OCI-M2 (cell line): ENCODE results near the gene CFAP210.

ENCODE experiments used
- DNase-seq: peaks from one replicate; lab custom pipeline; 2025; ENCODE audit not compliant: unreplicated experiment; lab: John Stamatoyannopoulos, UW

Gene CFAP210, protein sequence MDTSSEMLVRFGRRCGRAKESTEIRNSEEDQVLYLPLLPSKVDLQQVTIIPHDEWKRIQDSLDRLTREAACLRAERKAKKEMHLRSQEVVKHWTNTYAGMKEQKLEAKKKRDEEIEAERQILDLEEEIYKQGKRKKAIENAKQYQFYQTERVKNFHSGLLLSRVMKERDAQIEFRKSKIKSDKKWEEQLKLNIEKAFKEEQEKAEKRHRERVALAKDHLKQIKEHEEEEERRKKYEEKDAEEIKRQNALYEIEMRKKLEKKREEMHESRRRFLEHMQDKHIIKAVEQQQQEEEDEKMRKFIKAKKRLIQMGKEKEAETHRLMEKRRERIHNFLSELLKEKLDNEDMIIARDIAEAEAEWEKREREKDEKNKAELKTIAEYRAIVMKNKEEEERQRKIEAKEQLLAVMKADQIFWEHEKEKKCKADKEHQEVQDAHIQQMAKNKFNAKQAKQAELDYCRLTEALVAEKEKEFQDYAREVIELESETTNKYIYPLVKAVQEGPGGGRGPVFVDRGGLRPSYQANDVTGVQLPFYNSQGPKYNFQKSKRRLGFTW

DNA sequence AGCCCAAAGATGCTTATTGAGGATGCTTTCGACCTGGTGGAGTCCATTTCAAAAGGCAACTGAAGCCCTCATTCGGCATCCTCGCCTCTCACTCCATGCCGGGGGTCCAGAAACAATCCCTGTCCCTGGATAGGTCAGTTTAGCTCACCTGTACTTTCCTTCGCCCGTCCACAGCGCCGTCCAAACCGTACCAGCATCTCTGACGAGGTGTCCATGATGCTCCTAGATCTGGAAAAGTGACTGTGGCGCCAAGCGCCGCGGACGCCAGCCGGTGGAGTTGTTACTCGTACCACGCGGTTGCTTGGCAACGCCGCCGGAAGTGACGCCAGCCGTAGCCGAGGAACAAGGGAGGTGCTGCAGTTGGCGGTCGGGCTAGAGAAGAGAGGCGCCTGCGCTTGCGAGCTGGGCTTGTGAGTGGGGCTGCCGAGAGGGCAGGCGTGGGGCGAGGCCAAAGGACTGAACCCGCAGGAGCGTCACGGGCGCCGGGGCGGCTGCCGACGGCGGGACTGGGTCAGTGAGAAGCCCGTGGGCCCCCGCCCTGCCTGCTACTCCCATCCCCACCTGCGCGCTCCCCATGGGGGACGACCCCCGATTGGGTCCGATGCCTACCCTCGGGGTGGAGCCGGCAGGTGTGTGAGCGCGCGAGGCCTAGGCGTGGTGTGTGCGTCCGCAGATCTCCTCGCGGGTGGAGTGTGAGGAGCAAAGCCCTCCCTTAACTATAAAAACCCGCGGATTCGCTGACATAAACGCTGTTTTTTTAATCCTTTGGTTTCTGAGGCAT lies at the start of gene CFAP210, which contains the start of gene PHOSPHO2:
Gene CFAP210 (minus strand): TSS at position 293 of the 781 bp plus-strand sequence. CDS start 78 bp downstream, at position 215.
Gene PHOSPHO2 (plus strand): TSS at position 357 of the 781 bp plus-strand sequence. CDS start 6,503 bp downstream, outside the sequence.
- peak; percentile 62 for DNase-seq

DNA sequence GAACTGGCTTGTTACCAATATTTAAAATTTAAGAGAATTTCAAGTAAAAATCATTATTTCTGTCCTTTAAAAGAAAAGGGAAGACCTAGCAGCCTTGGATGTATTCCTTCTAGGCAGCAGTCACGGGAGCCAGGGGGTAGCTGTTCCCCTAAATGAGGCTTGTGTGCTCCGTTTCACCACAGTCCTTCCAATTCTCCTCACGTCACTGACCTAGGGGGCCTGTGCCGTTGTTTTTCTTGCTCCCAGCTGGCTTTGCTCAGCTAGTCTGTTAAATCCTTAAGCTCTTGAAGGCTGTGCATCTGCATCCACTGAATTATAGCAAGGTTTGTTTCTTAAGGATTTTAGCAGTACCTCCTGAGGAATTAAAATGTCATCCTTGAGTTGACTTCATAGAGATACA lies 49.3 kb upstream of the CFAP210 start:
- no peak for DNase-seq

DNA sequence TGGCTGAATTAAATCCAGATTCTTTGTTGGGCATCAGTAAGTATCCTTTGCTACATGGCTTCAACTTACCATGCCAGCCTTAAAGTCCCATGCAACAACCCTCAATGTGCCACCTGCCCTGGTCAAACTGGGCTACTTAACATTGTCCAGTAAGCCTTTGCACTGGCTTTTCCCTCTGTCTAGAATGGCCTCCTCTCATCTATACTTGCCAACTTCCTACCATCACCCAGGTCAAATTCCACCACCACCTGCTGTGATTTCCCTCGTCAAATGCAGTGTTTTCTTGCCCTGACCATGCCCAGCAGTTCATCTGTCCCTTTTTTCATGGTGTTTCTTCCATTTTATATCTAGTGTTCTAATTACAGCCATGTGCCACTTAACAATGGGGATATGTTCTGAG lies 45.1 kb upstream of the CFAP210 start:
- DNase-seq, result no peak

DNA sequence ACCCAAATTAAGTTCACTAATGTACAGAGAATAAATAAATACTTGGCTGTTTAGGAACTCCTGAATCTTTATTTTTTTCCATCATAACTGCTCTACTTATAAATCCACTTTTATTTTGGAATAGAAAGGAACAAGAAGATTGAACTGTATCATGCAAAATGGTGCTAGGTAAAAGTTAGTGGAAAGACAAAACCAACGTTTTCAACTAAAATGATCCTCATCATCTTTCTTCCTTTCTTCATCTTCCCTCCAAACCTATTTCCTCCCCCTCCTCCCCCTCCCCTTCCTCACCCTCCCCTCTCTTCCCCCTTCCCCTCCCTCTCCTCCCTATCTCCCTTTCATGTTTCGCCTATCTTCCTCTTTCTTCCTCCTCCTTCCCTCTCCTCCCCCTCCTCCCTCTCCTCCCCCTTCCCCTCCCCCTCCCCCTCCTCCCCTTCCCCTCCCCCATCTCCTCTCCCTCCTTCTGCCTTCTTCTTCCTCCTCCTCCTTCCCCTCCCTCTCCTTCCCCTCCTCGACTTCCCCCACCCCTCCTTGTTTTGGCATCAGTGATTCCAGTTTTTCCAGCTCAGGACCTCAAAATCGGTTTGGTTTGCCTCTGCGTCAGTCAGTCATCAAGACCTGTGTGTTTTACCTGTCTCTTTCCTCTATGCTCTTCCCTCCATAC lies 44.5 kb upstream of the CFAP210 start:
- DNase-seq, result no peak

DNA sequence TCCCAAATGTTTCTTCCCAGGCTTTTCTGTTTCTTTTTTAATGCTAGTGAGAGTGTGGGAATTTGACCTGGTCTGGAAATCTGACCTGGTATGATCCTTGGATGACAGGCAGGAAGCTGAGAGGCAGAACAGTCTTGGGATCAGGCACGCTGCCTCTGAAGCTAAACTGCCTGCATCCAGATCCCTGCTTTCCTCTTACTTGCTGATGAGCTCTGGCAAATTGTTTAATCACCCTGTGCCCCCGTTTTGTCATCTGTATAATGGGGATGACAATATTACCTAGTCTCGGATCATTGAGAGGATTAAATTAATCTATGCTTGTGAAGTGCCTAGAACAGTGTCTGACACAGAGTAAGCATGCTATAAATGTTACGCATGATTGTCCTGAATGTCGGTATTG lies 42.7 kb upstream of the CFAP210 start:
- no peak for DNase-seq

DNA sequence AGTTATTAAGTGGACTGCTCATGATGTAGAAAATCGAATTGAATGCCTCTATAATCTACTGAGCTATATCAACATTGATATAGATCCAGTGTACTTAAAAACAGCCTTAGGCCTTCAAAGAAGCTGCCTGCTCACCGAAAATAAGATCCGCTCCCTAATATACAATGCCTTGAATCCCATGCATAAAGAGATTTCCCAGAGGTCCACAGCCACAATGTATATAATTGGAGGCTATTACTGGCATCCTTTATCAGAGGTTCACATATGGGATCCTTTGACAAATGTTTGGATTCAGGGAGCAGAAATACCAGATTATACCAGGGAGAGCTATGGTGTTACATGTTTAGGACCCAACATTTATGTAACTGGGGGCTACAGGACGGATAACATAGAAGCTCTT lies 41.4 kb upstream of the CFAP210 start:
- DNase-seq, result no peak

DNA sequence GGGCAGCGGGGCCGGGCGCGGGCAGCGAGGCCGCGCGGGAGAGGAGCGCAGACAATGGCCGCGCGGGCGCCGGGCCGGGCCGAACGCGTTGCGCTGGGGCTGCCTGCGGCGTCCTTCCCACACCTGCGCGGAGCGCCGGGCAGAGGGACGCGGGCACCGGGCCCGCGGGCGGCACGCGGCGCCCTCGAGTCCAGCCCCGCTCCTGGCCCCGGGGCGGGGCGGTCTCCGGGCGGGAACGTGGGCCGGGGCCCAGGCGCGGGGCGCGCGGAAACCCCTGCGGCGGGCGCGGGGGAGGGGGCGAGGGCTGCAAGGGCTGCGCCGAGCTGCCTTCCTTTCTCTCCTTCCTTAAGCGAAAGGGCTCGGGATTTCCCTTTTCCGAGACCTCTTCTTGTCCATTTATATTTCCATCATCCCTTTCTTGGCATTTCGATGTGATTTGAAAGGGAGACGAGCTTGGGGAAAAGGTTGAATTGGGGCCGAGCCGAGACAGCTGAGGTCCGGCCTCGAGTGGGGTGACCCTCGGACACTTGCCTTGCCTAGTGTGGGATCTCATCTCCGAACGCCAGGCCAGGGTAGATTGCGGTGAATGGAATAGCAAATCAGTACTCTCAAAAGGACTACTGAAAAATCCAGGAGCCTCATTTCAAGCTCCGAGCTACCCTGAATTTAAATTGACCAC lies 40.1 kb upstream of the CFAP210 start:
- DNase-seq, result no peak

DNA sequence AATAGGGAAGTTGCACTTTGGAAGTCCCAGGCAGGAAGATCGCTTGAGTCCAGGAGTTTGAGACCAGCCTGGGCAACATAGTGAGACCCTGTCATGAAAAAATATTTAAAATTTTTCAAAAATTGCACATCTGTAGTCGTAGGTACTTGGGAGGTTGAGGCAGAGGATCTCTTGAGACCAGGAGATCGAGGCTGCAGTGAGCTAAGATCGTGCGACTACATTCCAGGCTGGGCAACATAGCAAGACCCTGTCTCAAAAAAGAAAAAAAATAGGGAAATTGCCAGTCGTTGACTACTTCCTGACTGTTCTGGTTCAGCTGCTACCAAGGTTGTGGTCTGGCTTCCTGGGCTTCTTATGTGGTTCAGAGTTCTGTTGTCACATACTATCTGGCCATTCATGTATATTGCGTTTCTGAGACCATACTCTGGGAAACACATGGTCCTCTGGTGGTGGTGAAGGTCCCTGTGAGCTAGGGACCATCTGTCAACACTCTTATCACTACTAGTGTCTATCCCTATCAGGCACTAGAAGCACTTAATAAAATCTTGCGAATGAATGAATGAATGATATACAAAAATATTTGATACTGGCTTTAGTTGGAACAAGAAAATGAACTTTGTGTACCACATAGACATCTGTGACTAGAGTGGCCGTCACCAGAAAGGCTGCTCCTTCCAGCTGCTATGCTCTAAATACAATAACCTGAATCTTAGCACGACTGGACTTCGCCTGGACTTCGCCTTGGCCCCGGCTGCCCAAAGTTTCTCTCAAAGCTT lies 38.6 kb upstream of the CFAP210 start:
- DNase-seq, result no peak

DNA sequence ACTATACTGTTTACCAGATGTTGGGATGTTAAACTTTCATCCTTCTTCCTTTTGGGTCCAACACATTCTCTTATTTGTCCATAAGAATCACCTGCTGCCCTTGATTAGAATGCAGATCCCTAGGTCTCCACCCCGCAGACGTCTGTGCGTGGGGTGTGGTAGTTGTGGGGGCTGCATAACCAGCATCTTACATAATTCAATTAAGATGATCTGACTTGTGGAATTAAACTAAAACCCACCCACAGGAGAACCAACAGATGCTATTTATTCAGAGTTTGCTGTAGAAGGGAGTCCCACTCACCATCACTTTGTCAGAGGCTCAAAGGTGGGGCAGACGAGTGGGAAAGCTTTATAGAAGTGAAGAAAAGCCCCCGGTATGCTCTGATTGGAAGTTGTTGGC lies 37.9 kb upstream of the CFAP210 start:
- no peak for DNase-seq

DNA sequence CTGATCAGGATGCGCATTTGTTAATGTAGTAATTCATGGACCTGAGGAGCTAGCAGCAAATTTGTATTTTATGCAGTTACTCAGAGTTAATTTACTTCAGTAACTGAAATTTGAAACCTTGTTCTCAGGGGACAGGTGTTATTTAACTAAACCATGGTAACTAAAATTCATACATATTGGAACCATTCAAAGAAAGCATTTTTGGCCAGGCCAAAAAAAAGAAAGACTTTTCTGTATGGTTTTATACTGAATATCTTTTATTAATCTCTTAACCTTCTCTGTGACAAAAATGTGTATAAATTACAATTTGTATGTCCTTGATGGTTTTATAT lies 35.0 kb upstream of the CFAP210 start:
- DNase-seq, result no peak

DNA sequence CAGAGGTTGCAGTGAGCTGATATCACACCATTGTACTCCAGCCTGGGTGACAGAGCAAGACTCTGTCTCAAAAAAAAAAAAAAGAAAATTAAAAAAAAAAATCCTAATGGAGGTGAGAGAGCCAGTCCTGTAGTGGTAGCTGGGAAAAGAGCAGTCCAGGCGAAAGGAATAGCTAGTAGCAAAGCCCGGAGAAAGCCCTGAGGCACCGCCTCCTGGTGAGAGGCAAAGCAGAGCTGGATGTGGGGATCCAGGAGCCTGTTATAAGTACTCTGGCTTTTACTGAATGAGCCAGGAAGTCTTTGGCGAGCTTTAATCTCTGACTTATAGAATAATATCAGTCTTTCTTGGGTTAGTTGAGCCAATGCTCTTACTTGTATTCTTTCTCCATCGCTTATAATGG lies 32.9 kb upstream of the CFAP210 start:
- no peak for DNase-seq

DNA sequence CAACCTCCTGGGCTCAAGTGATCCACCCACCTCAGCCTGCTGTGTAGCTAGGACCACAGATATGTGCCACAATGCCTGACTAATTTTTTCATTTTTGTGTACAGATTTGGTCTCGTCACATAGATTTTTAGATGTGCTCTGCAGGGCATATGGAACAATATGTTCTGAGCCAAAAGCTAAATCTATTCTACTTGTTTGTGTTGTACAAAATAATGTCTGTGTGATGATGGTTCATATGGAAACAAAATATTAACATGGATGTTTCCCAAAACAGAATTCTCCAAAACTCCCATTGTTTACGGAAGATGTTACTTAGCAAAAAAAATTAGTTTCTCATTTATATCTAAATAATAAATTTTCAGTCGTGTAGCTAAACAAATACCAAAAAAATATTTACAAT lies 26.8 kb upstream of the CFAP210 start:
- no peak for DNase-seq

DNA sequence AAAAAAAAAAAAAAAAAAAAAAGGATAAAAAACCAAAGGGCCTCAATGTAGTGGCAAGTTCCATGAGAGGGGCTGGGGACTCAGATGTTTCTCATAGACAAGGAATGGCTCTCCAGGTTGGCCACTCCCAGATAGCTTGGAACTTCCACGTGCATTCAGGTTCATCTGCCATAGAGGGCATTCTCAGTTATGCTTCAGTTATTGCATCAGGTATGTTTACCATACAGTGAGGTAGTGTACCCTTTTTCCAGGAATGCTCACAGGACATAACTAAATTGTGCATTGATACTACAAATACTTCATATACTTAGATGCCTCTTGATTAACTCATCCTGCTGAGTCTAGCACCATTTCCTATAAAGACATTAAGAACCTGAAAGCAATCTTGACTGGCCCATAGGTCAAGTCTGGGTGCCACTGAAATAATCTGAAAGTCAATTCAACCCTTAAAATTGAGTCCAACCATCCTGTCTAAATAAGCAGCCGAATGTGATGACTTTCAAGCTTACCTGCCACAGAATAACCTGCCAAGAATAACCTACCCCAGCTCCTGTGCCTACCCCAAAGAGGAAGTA lies 24.8 kb upstream of the CFAP210 start:
- no peak for DNase-seq

DNA sequence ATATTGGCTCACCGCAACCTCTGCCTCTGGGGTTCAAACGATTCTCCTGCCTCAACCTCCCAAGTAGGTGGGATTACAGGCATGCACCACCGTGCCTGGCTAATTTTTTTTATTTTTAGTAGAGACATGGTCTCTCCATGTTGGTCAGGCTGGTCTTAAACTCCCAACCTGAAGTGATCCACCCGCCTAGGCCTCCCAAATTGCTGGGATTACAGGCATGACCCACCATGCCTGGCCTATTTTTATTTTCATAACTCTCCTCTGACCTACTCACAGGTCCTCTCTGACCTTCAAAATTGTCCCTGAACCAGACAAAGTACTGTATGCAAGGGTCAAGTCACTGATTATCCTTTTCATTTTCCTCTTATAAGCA lies 23.5 kb upstream of the CFAP210 start:
- no peak for DNase-seq

DNA sequence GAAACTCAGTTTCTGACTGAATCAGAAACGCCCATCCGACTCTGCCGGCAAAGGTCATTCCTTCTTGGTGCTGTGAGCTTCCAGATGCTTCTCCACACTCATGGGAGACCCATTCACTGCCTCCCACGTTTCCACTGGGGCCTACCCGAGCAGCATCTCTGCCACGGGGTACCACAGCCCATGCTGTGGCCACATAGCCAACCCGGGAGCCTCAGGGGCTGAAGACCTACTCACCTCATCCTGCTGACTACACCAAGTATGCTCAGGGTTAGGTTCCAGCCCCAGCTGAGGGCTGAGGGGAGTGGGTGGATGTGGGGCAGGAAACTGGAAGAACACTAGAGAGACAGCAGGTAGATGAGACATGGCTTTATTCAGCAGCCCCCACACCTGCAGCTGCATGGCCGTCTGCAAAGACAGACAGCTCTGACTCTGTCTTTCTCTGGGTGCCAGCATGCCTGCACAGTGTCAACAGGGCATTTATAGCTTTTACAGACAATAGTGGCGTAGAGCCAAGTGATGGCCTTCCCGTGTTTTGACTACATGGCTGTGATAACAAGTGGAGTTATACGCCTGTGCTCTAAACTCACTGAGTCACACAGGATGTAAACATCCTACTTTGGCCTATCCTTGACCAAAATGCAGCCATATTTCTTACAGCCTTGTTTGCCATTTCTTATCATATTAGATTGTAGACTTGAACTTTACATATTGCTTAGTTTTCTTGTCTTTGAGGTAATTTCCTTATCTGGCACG lies 22.9 kb upstream of the CFAP210 start:
- DNase-seq, result no peak

DNA sequence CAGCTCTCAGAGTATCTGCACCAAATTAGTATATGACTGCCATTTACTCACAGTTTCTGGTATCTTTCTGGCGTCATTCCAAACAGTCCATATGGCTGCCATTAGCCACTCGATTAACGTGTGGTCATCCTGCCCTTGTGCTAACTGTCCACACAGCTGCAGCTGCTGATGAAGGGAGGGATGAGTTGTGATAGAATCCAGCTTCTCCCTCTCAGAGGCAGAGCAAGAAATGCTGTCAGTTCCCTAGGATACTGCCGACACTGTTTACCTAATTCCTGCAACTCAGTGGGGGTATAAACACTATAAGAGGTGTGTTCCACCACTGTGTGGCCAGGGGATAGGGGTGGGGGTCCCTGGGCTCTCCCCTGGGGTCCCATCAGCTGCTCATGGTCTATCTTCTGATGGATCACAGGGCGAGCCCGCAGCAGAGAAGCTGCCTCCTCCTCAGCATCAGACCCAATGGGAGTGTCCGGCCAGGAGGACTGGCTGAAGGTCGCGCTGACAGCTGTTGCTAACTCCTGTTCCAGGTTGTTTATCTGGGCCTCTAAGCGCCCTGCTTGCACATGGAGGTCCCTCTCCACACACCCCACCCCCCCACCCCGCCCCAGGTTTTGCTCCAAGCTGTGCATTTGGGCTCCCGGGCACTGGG lies 22.2 kb upstream of the CFAP210 start:
- DNase-seq, result no peak

DNA sequence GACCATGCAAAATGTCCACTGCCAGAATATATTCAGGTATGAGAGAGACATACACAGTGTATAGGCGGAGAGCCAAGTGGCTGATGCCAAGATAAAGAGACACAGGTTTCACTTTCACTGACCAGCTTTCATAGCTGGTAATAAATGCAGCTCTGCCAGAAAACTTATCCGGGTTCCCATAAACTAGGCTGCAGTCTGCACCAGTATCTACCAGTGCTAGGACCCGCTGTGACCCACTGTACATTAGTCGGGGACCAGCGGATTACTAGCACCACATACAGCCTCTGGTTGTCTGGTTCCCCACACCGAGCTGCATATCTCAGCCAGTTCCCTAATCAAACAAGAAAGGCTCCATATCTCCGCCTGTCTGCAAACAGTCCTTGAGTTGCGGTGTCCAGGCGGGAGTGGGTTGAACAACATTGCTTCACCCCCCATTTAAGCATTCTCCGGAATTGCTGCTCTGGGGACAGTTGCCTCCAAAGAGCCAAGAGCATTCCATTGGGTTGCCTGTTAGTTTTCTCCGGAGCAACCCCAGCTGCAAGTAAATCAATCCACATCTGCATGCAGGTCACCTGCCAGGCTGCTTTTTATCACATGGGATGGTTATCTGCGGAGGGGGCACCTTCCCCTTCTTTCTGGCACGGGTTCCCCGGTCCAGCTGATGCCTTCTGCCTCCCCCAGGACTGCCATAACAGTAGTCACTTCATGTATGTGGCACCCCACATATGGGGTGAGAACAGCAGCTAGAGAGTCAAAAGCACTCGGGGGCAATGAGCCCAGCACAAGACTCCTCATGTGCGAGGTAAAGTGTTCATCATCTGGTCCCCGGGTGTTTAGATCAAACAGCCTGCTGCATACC lies 21.4 kb upstream of the CFAP210 start:
- DNase-seq, result peak; percentile 11

DNA sequence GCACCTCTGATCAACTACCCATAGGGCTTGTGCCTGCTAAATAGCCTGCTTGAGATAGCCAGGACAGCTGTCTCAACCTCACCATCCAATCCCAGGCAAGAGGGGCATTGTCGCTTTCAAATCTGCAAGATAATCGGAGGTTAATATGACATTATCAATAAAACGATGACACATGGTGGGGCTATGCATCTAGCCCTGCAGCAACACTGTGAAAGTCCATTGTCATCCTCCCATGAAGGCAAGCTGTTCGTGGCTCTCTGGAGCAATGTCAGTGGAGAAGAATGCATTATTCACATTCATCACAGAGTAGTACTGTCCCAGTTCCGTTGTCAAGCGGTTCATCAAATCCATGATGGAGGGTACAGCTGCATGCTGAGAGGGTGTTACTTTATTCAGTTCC lies 20.5 kb upstream of the CFAP210 start:
- DNase-seq, result no peak
